ENCODE measurements around the gene SLX9.

GRCh38 chr21:44996501-44996921 is 56.7 kb downstream of the SLX9 start:
- TF ChIP-seq CTCF (IDR thresholded peaks at IDR 0.05) (no peak), ZFX (IDR thresholded peaks at IDR 0.05; ENCODE audit: borderline replicate concordance) (no peak)
